Renal pelvis (tissue), 4 donors: Measurements from ENCODE around the gene RNF144A. TPM values are rescaled to one million over a fixed set of nuclear protein-coding genes. Genes with fewer than 3 reads are reported as not detected.

Experiments used
- DNase-seq: peaks from one replicate; pipeline ENCODE4 v3.0.0-alpha.2; 2013
- polyA plus RNA-seq, 3 donors: library from polyadenylated mRNA; unstranded; fragments of 120-200 nt; gene quantifications; one replicate each; pipeline ENCODE4 v1.2.1, GENCODE V29; 2013; ENCODE audit not compliant: insufficient read length in 3 of 3

Gene RNF144A
- polyA plus RNA-seq, 3 donors: 53.1 to 57.7 (median 55.4) TPM

- DNase-seq: no peak
These were observed 120.4 kb downstream of the RNF144A start for GRCh38 chr2:7037340-7038333.

GRCh38 chr2:7040547-7040946, 123.3 kb downstream of the RNF144A start:
- no peak for DNase-seq

GRCh38 chr2:7041421-7041820, 124.2 kb downstream of the RNF144A start:
- no peak for DNase-seq

GRCh38 chr2:7043690-7044089, 126.5 kb downstream of the RNF144A start:
- DNase-seq: no peak

- DNase-seq: no peak
These were observed 127.3 kb downstream of the RNF144A start for GRCh38 chr2:7044253-7045250.

- no peak for DNase-seq
These were observed 128.7 kb downstream of the RNF144A start for GRCh38 chr2:7045601-7046590.

GRCh38 chr2:7047661-7048060, 130.4 kb downstream of the RNF144A start:
- DNase-seq: no peak

- no peak for DNase-seq
These were observed 131.6 kb downstream of the RNF144A start for GRCh38 chr2:7048762-7049294.

- DNase-seq: no peak
These were observed 135.2 kb downstream of the RNF144A start for GRCh38 chr2:7052404-7052803.

- no peak for DNase-seq
These were observed 136.5 kb downstream of the RNF144A start for GRCh38 chr2:7053650-7054265.

- DNase-seq: no peak
These were observed 140.7 kb downstream of the RNF144A start for GRCh38 chr2:7057865-7058400.

GRCh38 chr2:7060156-7060555, 142.9 kb downstream of the RNF144A start:
- no peak for DNase-seq

GRCh38 chr2:7060631-7061449, 143.6 kb downstream of the RNF144A start:
- peak; percentile 33 for DNase-seq

GRCh38 chr2:7061450-7061789, 144.2 kb downstream of the RNF144A start:
- no peak for DNase-seq

GRCh38 chr2:7061921-7062320, 144.7 kb downstream of the RNF144A start:
- no peak for DNase-seq

- no peak for DNase-seq
These were observed 146.6 kb downstream of the RNF144A start for GRCh38 chr2:7063789-7064188.

- DNase-seq: no peak
These were observed 151.2 kb downstream of the RNF144A start for GRCh38 chr2:7068457-7068856.

- no peak for DNase-seq
These were observed 153.3 kb downstream of the RNF144A start for GRCh38 chr2:7070483-7070882.

GRCh38 chr2:7071154-7071553, 153.9 kb downstream of the RNF144A start:
- no peak for DNase-seq
